ENCODE results near the gene AFMID. TPM values are rescaled to one million over a fixed set of nuclear protein-coding genes. Genes with fewer than 3 reads are reported as not detected.

Gene AFMID
- total and polyA plus RNA-seq, 2 of the 13 experiments (the other 11 are each of a cell fraction or from before 2014, with no cell fraction given), result 249 to 270 TPM

GRCh38 chr17:78144736-78145641, 42.2 kb upstream of the AFMID start (continued):
- TF ChIP-seq ZHX1 (CRISPR knock-in tag; IDR thresholded peaks at IDR 0.05; ENCODE audit: low read depth), result no peak
- TF ChIP-seq KAT7 (CRISPR knock-in tag; IDR thresholded peaks at IDR 0.05; ENCODE audit: borderline replicate concordance), result no peak
- TF ChIP-seq RFX3 (CRISPR knock-in tag; IDR thresholded peaks at IDR 0.05), result no peak
- peak; percentile 74; the same call in 1 of the 2 replicates for TF ChIP-seq MTA1 (CRISPR knock-in tag; IDR thresholded peaks at IDR 0.05; ENCODE audit: borderline replicate concordance)
- TF ChIP-seq ZFP36 (IDR thresholded peaks at IDR 0.05; ENCODE audit: borderline replicate concordance, low read depth, low read length, partially characterized antibody), result no peak
- TF ChIP-seq NKX3-1 (CRISPR knock-in tag; IDR thresholded peaks at IDR 0.05), result peak; percentile 73; the same call in 1 of the 2 replicates
- no peak for TF ChIP-seq ZNF737 (CRISPR knock-in tag; IDR thresholded peaks at IDR 0.05; ENCODE audit: borderline replicate concordance)
- peak; percentile 14; the same call in 1 of the 2 replicates for TF ChIP-seq RBAK (CRISPR knock-in tag; IDR thresholded peaks at IDR 0.05)
- no peak for TF ChIP-seq PCBP2 (optimal IDR thresholded peaks at IDR 0.05; ENCODE audit: low read depth, low read length, poor library complexity, severe bottlenecking)
- TF ChIP-seq MLLT10 (CRISPR knock-in tag; IDR thresholded peaks at IDR 0.05), result no peak
- TF ChIP-seq ISX (CRISPR knock-in tag; conservative IDR thresholded peaks at IDR 0.05), result 0 out of 2 replicates have a peak, but pooled peaks have one; percentile 56
- no peak for TF ChIP-seq ZNF605 (CRISPR knock-in tag; IDR thresholded peaks at IDR 0.05)
- peak; percentile 78; the same call in 1 of the 2 replicates for TF ChIP-seq NR1H2 (CRISPR knock-in tag; IDR thresholded peaks at IDR 0.05; ENCODE audit: borderline replicate concordance, low read depth)
- TF ChIP-seq, protein P1, sequence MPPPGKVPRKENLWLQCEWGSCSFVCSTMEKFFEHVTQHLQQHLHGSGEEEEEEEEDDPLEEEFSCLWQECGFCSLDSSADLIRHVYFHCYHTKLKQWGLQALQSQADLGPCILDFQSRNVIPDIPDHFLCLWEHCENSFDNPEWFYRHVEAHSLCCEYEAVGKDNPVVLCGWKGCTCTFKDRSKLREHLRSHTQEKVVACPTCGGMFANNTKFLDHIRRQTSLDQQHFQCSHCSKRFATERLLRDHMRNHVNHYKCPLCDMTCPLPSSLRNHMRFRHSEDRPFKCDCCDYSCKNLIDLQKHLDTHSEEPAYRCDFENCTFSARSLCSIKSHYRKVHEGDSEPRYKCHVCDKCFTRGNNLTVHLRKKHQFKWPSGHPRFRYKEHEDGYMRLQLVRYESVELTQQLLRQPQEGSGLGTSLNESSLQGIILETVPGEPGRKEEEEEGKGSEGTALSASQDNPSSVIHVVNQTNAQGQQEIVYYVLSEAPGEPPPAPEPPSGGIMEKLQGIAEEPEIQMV (CRISPR knock-in tag; IDR thresholded peaks at IDR 0.05; ENCODE audit: low read depth), result peak; percentile 59; the same call in 1 of the 2 replicates
- TF ChIP-seq, protein P2, sequence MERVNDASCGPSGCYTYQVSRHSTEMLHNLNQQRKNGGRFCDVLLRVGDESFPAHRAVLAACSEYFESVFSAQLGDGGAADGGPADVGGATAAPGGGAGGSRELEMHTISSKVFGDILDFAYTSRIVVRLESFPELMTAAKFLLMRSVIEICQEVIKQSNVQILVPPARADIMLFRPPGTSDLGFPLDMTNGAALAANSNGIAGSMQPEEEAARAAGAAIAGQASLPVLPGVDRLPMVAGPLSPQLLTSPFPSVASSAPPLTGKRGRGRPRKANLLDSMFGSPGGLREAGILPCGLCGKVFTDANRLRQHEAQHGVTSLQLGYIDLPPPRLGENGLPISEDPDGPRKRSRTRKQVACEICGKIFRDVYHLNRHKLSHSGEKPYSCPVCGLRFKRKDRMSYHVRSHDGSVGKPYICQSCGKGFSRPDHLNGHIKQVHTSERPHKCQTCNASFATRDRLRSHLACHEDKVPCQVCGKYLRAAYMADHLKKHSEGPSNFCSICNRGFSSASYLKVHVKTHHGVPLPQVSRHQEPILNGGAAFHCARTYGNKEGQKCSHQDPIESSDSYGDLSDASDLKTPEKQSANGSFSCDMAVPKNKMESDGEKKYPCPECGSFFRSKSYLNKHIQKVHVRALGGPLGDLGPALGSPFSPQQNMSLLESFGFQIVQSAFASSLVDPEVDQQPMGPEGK (CRISPR knock-in tag; IDR thresholded peaks at IDR 0.05), result peak; percentile 85
- TF ChIP-seq FLYWCH1 (CRISPR knock-in tag; IDR thresholded peaks at IDR 0.05), result no peak
- TF ChIP-seq TFDP1 (CRISPR knock-in tag; IDR thresholded peaks at IDR 0.05; ENCODE audit: borderline replicate concordance), result peak; percentile 72; the same call in 1 of the 2 replicates
- TF ChIP-seq CEBPG (CRISPR knock-in tag; IDR thresholded peaks at IDR 0.05), result no peak
- TF ChIP-seq ZBTB20 (CRISPR knock-in tag; IDR thresholded peaks at IDR 0.05; ENCODE audit: borderline replicate concordance, low read depth), result peak; percentile 79; the same call in 1 of the 2 replicates
- TF ChIP-seq TEAD2 (CRISPR knock-in tag; IDR thresholded peaks at IDR 0.05), result no peak

All from HepG2 (cell line).